Eye (tissue), 1 donor: ENCODE measurements around the gene MYLK.

Experiments used
- DNase-seq: peaks from one replicate; pipeline ENCODE4 v3.0.0-alpha.2; 2015

The MYLK gene

DNA sequence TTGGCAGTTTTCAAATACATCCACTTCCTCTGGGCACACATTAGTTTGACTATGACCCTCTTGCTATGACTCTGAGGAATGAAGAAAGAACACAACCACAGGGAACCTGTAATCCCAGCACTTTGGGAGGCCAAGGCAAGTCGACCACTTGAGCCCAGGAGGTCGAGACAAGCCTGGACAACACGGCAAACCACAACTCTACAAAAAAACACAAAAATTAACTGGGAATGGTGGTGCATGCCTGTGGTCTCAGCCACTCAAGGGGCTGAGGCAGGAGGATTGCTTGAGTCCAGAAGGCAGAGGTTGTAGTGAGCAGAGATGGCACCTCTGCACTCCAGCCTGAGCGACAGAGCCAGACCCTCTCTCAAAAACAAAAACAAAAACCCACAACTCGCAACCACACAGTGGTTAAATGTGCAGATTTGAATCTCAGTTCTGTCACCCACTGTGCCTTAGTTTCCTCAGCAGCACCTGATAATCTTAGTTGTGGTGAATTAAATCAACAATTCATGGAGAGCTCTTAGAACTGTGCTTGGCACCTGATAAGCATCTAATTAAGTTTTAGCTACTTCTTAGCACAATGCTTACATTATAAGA is 65.7 kb downstream of the MYLK start:
- no peak for DNase-seq

DNA sequence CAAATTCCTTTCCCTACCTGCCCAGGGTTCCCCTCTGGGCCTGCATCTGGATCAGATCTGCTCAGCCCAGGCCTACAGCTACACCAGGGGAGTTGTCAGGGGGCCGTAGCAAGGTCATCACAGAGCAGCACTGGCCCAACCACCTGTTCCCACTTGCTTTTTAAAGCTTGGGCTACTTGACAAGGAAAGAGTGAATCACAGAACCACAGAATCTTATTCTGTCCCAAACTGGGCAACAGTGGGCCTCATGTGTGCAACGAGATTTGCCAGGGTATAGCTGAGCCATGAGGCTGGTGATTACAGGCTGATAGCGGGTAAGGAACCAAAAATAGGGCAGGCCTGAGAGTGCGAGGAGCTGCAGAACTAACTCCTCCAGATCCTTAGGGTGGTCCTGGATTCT is 66.7 kb downstream of the MYLK start:
- no peak for DNase-seq

GRCh38 chr3:123816673-123817207 is 67.4 kb downstream of the MYLK start:
- no peak for DNase-seq

DNA sequence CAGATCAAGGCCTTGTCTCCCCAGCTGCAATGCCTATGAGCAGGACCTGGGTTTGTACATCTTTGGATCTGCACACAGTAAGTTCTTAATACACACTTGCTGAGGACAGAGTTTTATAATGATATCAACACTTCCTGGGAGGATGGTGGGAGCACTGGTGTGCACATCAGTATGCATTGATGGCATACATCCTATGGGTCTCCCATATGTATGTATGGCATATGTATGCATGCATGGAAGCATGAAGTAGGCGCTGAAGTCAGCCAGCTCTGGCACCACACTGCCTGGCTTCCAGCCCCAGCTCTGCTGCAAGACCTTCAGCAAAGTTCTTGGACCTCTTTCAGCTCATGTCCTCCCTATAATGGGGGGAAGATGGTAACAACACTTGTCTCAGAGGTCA is 68.2 kb downstream of the MYLK start:
- no peak for DNase-seq

GRCh38 chr3:123813876-123814275 is 70.3 kb downstream of the MYLK start:
- DNase-seq, result no peak

GRCh38 chr3:123809597-123809996 is 74.5 kb downstream of the MYLK start:
- DNase-seq, result no peak

- DNase-seq, result no peak
Observed at GRCh38 chr3:123808812-123809211, 75.3 kb downstream of the MYLK start.

GRCh38 chr3:123807820-123808219 is 76.3 kb downstream of the MYLK start:
- DNase-seq, result no peak

DNA sequence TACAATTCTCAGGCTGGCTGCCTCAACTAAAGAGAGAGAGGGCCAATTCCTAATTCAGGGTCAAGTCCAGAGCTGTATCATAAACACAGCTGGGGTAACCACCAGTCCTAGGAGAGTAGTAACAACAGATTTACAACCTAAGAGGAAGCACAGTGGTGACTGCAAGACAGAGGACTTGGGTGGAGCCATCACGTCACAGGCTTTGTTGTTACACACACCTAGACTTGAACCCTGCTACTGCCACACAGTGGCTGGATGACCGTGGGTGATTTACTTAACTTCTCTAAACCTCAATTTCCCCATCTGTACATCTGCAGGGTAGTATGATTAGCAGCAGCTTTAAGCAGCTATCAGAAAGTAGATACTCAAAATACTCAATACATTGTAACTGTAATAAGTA is 78.6 kb downstream of the MYLK start:
- DNase-seq, result no peak

DNA sequence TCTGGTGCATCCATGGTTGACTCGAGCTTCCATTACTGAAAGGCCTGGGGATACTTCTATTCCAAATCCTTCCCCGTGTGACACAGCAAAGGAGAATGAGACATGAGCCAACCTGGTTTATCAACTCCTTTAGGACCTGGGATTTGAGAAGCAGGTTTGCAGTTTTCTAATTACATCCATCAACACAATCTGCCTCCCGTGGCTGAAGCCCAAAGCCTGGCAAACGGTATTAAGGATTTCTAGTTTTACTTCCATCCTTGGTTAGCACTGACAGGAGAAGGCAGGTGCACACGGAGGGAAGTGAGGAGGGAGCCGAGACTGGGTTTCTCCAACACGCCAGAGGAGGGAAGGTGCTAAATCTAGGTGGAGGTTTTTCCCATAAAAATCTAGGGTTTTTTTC is 79.0 kb downstream of the MYLK start:
- DNase-seq, result no peak

- DNase-seq, result no peak
Observed at GRCh38 chr3:123804676-123805075, 79.5 kb downstream of the MYLK start.

DNA sequence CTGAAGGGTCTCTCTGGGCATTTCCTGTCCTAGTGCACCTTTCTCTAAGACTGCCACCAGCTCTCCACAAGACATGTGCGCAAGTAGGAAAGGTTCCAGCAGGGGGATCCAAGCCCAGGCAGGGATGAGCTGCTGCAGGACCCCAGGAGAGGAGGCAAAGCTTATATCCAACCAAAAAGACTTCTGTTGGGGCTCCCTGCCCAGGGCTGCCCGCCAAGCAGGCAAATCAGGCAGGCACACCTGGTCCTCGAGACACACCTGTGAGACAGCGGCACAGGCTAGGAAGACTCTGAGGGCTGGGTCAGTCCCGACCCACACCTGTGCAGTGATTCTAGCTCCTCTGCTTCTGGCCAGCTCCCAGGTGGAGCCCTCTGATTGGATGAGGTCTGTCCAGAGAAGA is 80.6 kb downstream of the MYLK start:
- DNase-seq, result no peak

- DNase-seq, result no peak
Observed at GRCh38 chr3:123802007-123802625, 82.0 kb downstream of the MYLK start.

GRCh38 chr3:123801474-123801873 is 82.7 kb downstream of the MYLK start:
- no peak for DNase-seq

- DNase-seq, result no peak
Observed at GRCh38 chr3:123800362-123800682, 83.8 kb downstream of the MYLK start.

DNA sequence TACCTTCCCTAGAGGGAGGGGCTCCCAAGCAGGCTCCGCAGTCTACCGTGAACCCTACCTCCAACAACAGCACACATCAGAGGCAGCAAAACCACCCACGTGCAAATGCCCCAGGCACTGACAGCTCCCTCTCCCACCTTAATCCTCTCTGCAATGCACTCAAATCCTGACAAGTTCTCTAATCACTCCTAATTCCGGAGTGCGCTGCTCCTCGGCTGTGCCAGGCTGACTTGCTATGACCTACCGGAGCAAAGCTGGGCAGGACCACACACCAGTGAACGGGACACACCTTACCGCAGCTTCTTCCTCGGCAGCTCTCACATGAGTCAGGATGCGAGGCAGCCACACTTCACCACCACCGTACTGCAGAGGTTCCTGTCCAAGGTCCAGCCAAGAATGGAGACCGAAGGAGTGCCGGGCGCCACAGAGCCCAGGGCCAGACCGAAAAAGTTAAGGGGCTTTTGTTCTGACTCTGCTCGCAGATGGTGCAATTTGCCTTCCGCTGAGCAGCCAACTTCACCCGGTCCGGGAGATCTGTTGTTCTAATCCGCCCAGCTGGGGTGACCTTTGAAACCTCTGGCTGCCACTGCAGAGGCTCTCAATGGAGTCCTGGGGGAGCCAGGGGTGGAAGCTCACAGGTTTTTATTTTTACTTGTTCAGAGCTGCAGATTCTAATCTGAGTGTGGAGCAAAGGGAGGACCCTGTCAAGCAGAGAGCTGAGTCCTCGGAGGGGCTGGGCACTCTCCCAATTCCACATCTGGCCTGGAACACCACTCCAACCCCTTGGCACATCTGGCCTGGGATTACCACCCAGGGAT is 84.4 kb downstream of the MYLK start:
- DNase-seq, result peak; percentile 72

- no peak for DNase-seq
Observed at GRCh38 chr3:123798550-123798949, 85.6 kb downstream of the MYLK start.

GRCh38 chr3:123795471-123796251 is 88.5 kb downstream of the MYLK start:
- no peak for DNase-seq

GRCh38 chr3:123793425-123793824 is 90.7 kb downstream of the MYLK start:
- DNase-seq, result no peak

DNA sequence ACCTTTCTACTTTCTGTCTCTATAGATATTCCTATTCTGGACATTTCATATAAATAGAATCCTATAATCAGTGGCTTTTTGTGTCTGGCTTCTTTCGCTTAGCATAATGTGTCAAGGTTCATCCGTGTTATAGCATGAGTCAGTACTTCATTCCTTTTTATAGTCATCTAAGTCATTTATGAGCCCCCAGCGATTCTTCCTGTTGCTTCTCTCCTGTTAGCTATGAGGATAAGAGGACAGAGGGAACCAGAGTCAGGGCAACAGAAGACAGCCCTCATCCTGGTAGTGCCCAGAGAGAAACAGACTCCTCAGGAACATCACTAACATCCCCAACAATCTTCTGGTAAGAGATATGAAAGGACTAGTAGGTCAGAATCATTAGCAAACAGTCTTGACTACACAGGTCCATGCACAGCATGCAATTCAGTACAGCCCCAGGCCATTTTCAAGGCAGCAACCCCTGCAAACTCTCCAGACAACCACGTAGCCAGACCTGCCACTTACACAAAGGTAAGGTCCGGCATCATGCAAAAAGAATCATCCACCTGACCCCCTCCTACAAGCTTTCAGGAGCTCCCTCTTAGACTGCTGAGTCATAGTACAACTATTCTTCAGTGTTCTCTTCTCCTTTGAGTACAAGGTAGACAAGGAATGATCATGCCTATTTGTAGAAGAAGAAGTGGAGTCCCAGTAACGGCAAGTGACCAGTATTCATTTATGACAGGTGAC is 91.5 kb downstream of the MYLK start:
- DNase-seq, result no peak

- no peak for DNase-seq
Observed at GRCh38 chr3:123791898-123792297, 92.2 kb downstream of the MYLK start.

DNA sequence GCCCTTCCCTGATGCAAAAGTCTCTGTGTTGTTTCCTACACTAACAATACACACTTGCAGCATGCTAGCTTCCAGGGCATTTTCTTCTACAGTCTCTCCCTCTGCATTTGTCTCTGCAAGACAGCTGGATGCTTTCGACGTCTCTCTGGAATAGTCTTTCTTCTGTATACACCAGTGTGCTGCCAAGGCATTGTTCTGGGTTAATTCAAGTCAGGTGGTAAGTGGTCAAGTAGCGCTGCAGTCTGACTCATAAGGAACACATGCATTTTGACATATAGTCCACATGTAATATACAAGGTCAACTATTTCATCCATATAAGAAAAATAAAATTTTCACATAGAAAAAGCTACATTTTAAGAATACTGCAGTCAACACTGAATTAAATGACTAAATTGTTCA is 92.7 kb downstream of the MYLK start:
- DNase-seq, result no peak

DNA sequence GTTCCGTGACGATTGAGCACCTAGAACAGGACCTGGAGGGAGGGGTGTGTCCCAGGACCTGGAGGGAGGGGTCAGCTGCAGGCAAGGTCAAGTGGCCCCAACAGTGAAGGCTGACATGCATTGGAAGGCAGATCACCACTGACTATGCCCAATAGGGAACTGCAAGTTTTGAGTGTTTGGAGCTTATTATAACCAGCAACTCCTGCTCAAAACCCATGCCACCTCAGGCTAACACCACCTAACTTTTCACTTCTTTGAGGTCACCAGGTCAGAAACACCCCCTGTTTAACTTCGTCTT is 93.1 kb downstream of the MYLK start:
- DNase-seq, result no peak
